IMR-90 (cell line): ENCODE data around the gene NBPF3. TPM values are rescaled to one million over a fixed set of nuclear protein-coding genes. Genes with fewer than 3 reads are reported as not detected.

Experiments
- ATAC-seq: fragments of 200-7000 bp; cut with Tn5 transposase; 2 replicates; pipeline ENCODE4 v1.9.1; 2020; ENCODE audit warnings: low read depth, mild to moderate bottlenecking, moderate library complexity
- BruUV-seq: library from RNA; stranded (reverse); fragments of 400-500 nt; replicated peaks from 2 replicates; lab custom pipeline; 2021; lab: Mats Ljungman, UMichigan
- CTCF ChIA-PET: fragments of 300-600 bp; formaldehyde crosslinking; extraction: SDS; loops from one replicate; lab custom pipeline; 2021; ENCODE audit warnings: antibody characterized with exemption; lab: Yijun Ruan, JAX
- POLR2A ChIA-PET: fragments of 300-600 bp; sonication (Branson Sonifier 250); formaldehyde crosslinking; loops from one replicate; lab custom pipeline; 2022; ENCODE audit warnings: antibody characterized with exemption; ENCODE audit not compliant: unreplicated experiment; lab: Charles Lee
- DNase-seq: peaks from one replicate; pipeline ENCODE4 v3.0.0; 2013
- H2AFZ ChIP-seq: replicated peaks from 2 replicates; pipeline ENCODE3; 2013; ENCODE audit warnings: low read length, mild to moderate bottlenecking; ENCODE audit not compliant: poor library complexity
- H2AK5ac ChIP-seq: 2 replicates; pipeline ENCODE4 v1.6.1; 2013; ENCODE audit warnings: low read depth, low read length, inconsistent platforms
- H2AK9ac ChIP-seq: replicated peaks from 2 replicates; pipeline ENCODE3; 2013; ENCODE audit warnings: mild to moderate bottlenecking, low read depth, low read length, moderate library complexity; ENCODE audit not compliant: poor library complexity
- H2BK120ac ChIP-seq: 2 replicates; pipeline ENCODE4 v1.6.1; 2013; ENCODE audit warnings: low read depth, low read length, inconsistent platforms
- H2BK15ac ChIP-seq: 3 replicates; pipeline ENCODE4 v1.6.1; 2013; ENCODE audit warnings: low read depth, low read length, inconsistent platforms
- H2BK20ac ChIP-seq: 2 replicates; pipeline ENCODE4 v1.6.1; 2013; ENCODE audit warnings: low read depth, mild to moderate bottlenecking, inconsistent platforms, low read length, moderate library complexity
- H2BK5ac ChIP-seq: 2 replicates; pipeline ENCODE4 v1.6.1; 2013; ENCODE audit warnings: mild to moderate bottlenecking, low read depth, low read length, inconsistent platforms; ENCODE audit not compliant: poor library complexity, severe bottlenecking
- H3K14ac ChIP-seq: replicated peaks from 2 replicates; pipeline ENCODE4 v1.6.1; 2013; ENCODE audit warnings: low read depth, low read length, inconsistent platforms
- H3K18ac ChIP-seq: 2 replicates; pipeline ENCODE4 v1.6.1; 2013; ENCODE audit warnings: low read depth, low read length, control low read depth
- H3K23ac ChIP-seq: 2 replicates; pipeline ENCODE4 v1.6.1; 2013; ENCODE audit warnings: low read depth, low read length, inconsistent platforms
- H3K27ac ChIP-seq: 2 replicates; pipeline ENCODE4 v1.5.1; 2013; ENCODE audit warnings: mild to moderate bottlenecking, control low read depth, low read length; ENCODE audit not compliant: insufficient read depth
- H3K27me3 ChIP-seq: 2 replicates; pipeline ENCODE4 v1.6.1; 2013; ENCODE audit warnings: low read length; ENCODE audit not compliant: control insufficient read depth, insufficient read depth
- H3K36me3 ChIP-seq: 2 replicates; pipeline ENCODE4 v1.6.1; 2013; ENCODE audit warnings: low read length, mixed read lengths; ENCODE audit not compliant: control insufficient read depth, insufficient read depth
- H3K4ac ChIP-seq: 2 replicates; pipeline ENCODE4 v1.6.1; 2013; ENCODE audit warnings: low read depth, low read length, inconsistent platforms
- H3K4me1 ChIP-seq: 2 replicates; pipeline ENCODE4 v1.6.1; 2013; ENCODE audit warnings: low read length, mixed read lengths; ENCODE audit not compliant: control insufficient read depth, insufficient read depth
- H3K4me2 ChIP-seq: 2 replicates; pipeline ENCODE4 v1.6.1; 2013; ENCODE audit warnings: low read depth, mild to moderate bottlenecking, control low read depth, low read length, moderate library complexity
- H3K4me3 ChIP-seq: 2 replicates; pipeline ENCODE4 v1.5.1; 2013; ENCODE audit warnings: low read depth, mild to moderate bottlenecking, control low read depth, low read length, moderate library complexity; ENCODE audit not compliant: insufficient read depth
- H3K56ac ChIP-seq: 2 replicates; pipeline ENCODE4 v1.6.1; 2013; ENCODE audit warnings: low read length, inconsistent platforms; ENCODE audit not compliant: insufficient read depth; ENCODE audit errors: extremely low read depth
- H3K79me1 ChIP-seq, 2 experiments: 2 replicates each; pipeline ENCODE4 v1.6.1; 2013; ENCODE audit warnings: low read length in 2 of 2, inconsistent platforms in 1 of 2, low read depth in 1 of 2
- H3K9ac ChIP-seq: 2 replicates; pipeline ENCODE4 v1.6.1; 2013; ENCODE audit warnings: low read depth, low read length, control low read depth
- H3K9me1 ChIP-seq: 2 replicates; pipeline ENCODE4 v1.6.1; 2013; ENCODE audit warnings: low read length, inconsistent platforms; ENCODE audit not compliant: insufficient read depth
- H3K9me3 ChIP-seq: 2 replicates; pipeline ENCODE4 v1.6.1; 2013; ENCODE audit warnings: low read length; ENCODE audit not compliant: control insufficient read depth, insufficient read depth
- H4K20me1 ChIP-seq: 2 replicates; pipeline ENCODE4 v1.6.1; 2013; ENCODE audit warnings: low read length, inconsistent platforms; ENCODE audit not compliant: insufficient read depth
- H4K5ac ChIP-seq: 2 replicates; pipeline ENCODE4 v1.6.1; 2013; ENCODE audit warnings: mild to moderate bottlenecking, low read depth, low read length, control low read depth
- H4K8ac ChIP-seq, 2 experiments: 2 replicates each; pipeline ENCODE4 v1.6.1; 2013; ENCODE audit warnings: low read depth in 2 of 2, low read length in 2 of 2, control low read depth in 1 of 2, inconsistent platforms in 1 of 2
- H4K91ac ChIP-seq: 2 replicates; pipeline ENCODE4 v1.6.1; 2013; ENCODE audit warnings: low read depth, low read length, inconsistent platforms; ENCODE audit not compliant: insufficient read depth
- BHLHE40 ChIP-seq: fragments of 150-350 bp; IDR thresholded peaks from 2 replicates; pipeline ENCODE4 v1.6.1; 2016; ENCODE audit warnings: mild to moderate bottlenecking, low read depth, low read length
- CEBPB ChIP-seq: IDR thresholded peaks from 2 replicates; pipeline ENCODE4 v1.6.1; 2012; ENCODE audit warnings: low read depth, low read length, improper control_type of control experiment
- CHD1 ChIP-seq: IDR thresholded peaks from 2 replicates; pipeline ENCODE4 v1.6.1; 2012; ENCODE audit warnings: low read depth, low read length, improper control_type of control experiment
- FOS ChIP-seq: fragments of 150-350 bp; IDR thresholded peaks from 2 replicates; pipeline ENCODE4 v1.6.1; 2016; ENCODE audit warnings: low read depth, low read length
- MAFK ChIP-seq: IDR thresholded peaks from 2 replicates; pipeline ENCODE4 v1.6.1; 2012; ENCODE audit warnings: low read depth, low read length, improper control_type of control experiment
- MAZ ChIP-seq: IDR thresholded peaks from 2 replicates; pipeline ENCODE4 v1.6.1; 2012; ENCODE audit warnings: low read depth, mild to moderate bottlenecking, low read length, improper control_type of control experiment, moderate library complexity, borderline replicate concordance
- MXI1 ChIP-seq: IDR thresholded peaks from 2 replicates; pipeline ENCODE4 v1.6.1; 2012; ENCODE audit warnings: low read depth, mild to moderate bottlenecking, low read length, moderate library complexity, borderline replicate concordance
- NFE2L2 ChIP-seq: fragments of 150-350 bp; IDR thresholded peaks from 2 replicates; pipeline ENCODE4 v1.6.1; 2016; ENCODE audit warnings: low read depth, mild to moderate bottlenecking, low read length
- POLR2A ChIP-seq: IDR thresholded peaks from 2 replicates; pipeline ENCODE4 v1.6.1; 2012; ENCODE audit warnings: mild to moderate bottlenecking, low read depth, low read length
- RAD21 ChIP-seq: IDR thresholded peaks from 2 replicates; pipeline ENCODE4 v1.6.1; 2012; ENCODE audit warnings: low read length, improper control_type of control experiment
- RFX5 ChIP-seq: IDR thresholded peaks from 2 replicates; pipeline ENCODE4 v1.8.0; 2012; ENCODE audit warnings: low read depth, mild to moderate bottlenecking, low read length, moderate library complexity
- SMC3 ChIP-seq: fragments of 150-350 bp; IDR thresholded peaks from 2 replicates; pipeline ENCODE4 v1.6.1; 2016; ENCODE audit warnings: low read depth, mild to moderate bottlenecking, antibody characterized with exemption, low read length, moderate library complexity
- WGBS, 2 experiments: methylation state at CpG; one replicate each; pipeline versions ENCODE4 v1.1.5 to v1.1.7; 2013; ENCODE audit warnings: missing lambda C conversion rate in 2 of 2; ENCODE audit not compliant: insufficient read length in 1 of 2; ENCODE audit errors: extremely low coverage in 2 of 2; 5-methylcytosine and 5-hydroxymethylcytosine counted together
- dilution Hi-C: fragments of 300-500 bp; cut with HindIII; formaldehyde crosslinking; loops from one replicate; pipeline ENCODE4 v1.14.3; 2018; ENCODE audit warnings: low sequenced_read_pairs; ENCODE audit not compliant: unreplicated experiment
- in situ Hi-C: fragments of 300-500 bp; cut with MboI; formaldehyde crosslinking; loops from 3 replicates; pipeline ENCODE4 v1.14.3; 2019; ENCODE audit warnings: low sequenced_read_pairs, inconsistent platforms, mixed read lengths
- intact Hi-C: fragments of 100-400 bp; cut with micrococcal nuclease; formaldehyde crosslinking; loops from 2 replicates; pipeline ENCODE4 v1.10.0; 2022
- polyA plus RNA-seq, 3 experiments: library from polyadenylated mRNA; depleted of rRNA; stranded (reverse); fragments of >200 nt; gene quantifications; 2 replicates each; pipeline ENCODE4 v1.2.3, GENCODE V29; 2012; ENCODE audit warnings: low replicate concordance in 1 of 3
- total RNA-seq: library from RNA; depleted of rRNA; stranded (reverse); fragments of >200 nt; gene quantifications from 2 replicates; pipeline ENCODE4 v1.2.3, GENCODE V29; 2012
- TF ChIP-seq, protein P1 (sequence below): conservative IDR thresholded peaks from 2 replicates; pipeline ENCODE4 v1.5.1; 2012; ENCODE audit warnings: mild to moderate bottlenecking, low read depth, low read length, improper control_type of control experiment
- TF ChIP-seq, protein P2 (sequence below): fragments of 150-350 bp; IDR thresholded peaks from 2 replicates; pipeline ENCODE4 v1.6.1; 2017; ENCODE audit warnings: mild to moderate bottlenecking, antibody characterized with exemption, low read length, low read depth

Gene NBPF3
- total and polyA plus RNA-seq, 2 of the 4 experiments (the other 2 are of a cell fraction): 8.7 to 18.8 TPM

DNA sequence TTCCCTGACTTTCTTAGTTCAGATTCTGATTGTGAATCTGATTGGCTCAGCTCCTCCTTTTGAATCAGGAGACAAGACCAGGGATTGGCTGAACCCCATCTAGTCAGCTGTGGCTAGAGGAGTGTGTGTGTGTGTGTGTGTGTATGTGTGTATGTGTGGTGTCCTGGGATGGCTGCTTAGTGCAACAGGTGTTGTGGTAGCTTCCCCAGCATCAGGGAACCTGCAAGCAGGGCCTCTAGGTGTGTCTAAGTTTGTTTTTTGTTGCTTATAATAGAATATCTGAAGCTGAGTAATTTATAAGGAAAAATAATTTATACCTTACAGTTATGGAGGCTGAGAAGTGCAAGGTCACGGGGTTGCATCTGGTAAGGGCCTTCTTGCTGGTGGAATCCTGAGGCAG lies 56.1 kb downstream of the NBPF3 start:
- CTCF ChIA-PET: no interaction called here

More for the DNA sequence above, 56.1 kb downstream of the NBPF3 start:
- Histone ChIP-seq H3K56ac (no peak overlapping the region), H3K4ac (no peak overlapping the region), H3K18ac (no peak overlapping the region), H3K4me2 (no peak overlapping the region), H2BK20ac (no peak overlapping the region), H4K8ac (no peak overlapping the region), H3K36me3 (no peaks in the 10 kb centered on the region), H2AFZ (no peak overlapping the region), H3K9ac (no peak overlapping the region), H3K4me3 (no peak overlapping the region), H2AK5ac (no peak overlapping the region), H3K23ac (no peak overlapping the region), H3K79me1 (no peaks in the 10 kb centered on the region), H3K27me3 (peaks cover 7% of the 10 kb centered on the region), H2BK120ac (no peak overlapping the region), H2AK9ac (no peak overlapping the region), H2BK5ac (no peak overlapping the region), H4K5ac (no peak overlapping the region), H3K14ac (no peak overlapping the region), H3K4me1 (peaks cover 8% of the 10 kb centered on the region), H3K27ac (no peak overlapping the region), H2BK15ac (no peak overlapping the region), H3K9me1 (no peaks in the 10 kb centered on the region), H4K20me1 (no peaks in the 10 kb centered on the region), H4K91ac (no peak overlapping the region), H3K9me3 (peaks cover 5% of the 10 kb centered on the region)
- no CpG with 5 or more reads among the region's 1 CpG for WGBS, 2 experiments
- no TSS peak for BruUV-seq
- intact Hi-C loops (no loop called here), in situ Hi-C loops (no loop called here), dilution Hi-C loops (no loop called here)
- POLR2A ChIA-PET: no interaction called here
- DNase-seq: no peak
- no peak for TF ChIP-seq POLR2A
- no peak for TF ChIP-seq RAD21
- TF ChIP-seq FOS: no peak
- TF ChIP-seq CHD1: no peak
- TF ChIP-seq RFX5: no peak
- TF ChIP-seq, protein P1, sequence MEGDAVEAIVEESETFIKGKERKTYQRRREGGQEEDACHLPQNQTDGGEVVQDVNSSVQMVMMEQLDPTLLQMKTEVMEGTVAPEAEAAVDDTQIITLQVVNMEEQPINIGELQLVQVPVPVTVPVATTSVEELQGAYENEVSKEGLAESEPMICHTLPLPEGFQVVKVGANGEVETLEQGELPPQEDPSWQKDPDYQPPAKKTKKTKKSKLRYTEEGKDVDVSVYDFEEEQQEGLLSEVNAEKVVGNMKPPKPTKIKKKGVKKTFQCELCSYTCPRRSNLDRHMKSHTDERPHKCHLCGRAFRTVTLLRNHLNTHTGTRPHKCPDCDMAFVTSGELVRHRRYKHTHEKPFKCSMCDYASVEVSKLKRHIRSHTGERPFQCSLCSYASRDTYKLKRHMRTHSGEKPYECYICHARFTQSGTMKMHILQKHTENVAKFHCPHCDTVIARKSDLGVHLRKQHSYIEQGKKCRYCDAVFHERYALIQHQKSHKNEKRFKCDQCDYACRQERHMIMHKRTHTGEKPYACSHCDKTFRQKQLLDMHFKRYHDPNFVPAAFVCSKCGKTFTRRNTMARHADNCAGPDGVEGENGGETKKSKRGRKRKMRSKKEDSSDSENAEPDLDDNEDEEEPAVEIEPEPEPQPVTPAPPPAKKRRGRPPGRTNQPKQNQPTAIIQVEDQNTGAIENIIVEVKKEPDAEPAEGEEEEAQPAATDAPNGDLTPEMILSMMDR: no peak
- no peak for TF ChIP-seq BHLHE40
- TF ChIP-seq MAZ: no peak
- TF ChIP-seq, protein P2, sequence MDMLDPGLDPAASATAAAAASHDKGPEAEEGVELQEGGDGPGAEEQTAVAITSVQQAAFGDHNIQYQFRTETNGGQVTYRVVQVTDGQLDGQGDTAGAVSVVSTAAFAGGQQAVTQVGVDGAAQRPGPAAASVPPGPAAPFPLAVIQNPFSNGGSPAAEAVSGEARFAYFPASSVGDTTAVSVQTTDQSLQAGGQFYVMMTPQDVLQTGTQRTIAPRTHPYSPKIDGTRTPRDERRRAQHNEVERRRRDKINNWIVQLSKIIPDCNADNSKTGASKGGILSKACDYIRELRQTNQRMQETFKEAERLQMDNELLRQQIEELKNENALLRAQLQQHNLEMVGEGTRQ: no peak
- no peak for TF ChIP-seq MXI1
- TF ChIP-seq MAFK: no peak
- no peak for TF ChIP-seq SMC3
- no peak for TF ChIP-seq NFE2L2
- TF ChIP-seq CEBPB: no peak
- no peak for ATAC-seq
